Endothelial cell of umbilical vein (primary cell): ENCODE data around the gene VBP1. TPM values are rescaled to one million over a fixed set of nuclear protein-coding genes. Genes with fewer than 3 reads are reported as not detected.

Source experiments
- Bru-seq: library from RNA; stranded (reverse); fragments of 400-500 nt; gene quantifications from one replicate; lab custom pipeline; 2021; lab: Mats Ljungman, UMichigan
- BruChase-seq, 2 experiments: library from RNA; stranded (reverse); fragments of 400-500 nt; gene quantifications; one replicate each; lab custom pipeline; 2021; lab: Mats Ljungman, UMichigan
- BruUV-seq: library from RNA; stranded (reverse); fragments of 400-500 nt; replicated peaks from 2 replicates; lab custom pipeline; 2021; lab: Mats Ljungman, UMichigan
- CTCF ChIA-PET: fragments of 300-600, 350-600 bp; sonication (Branson Sonifier 250); formaldehyde crosslinking; loops from one replicate; lab custom pipeline; 2021; ENCODE audit warnings: antibody characterized with exemption, inconsistent platforms; lab: Charles Lee
- POLR2A ChIA-PET: fragments of 300-600, 350-600 bp; sonication (Branson Sonifier 250); formaldehyde crosslinking; loops from one replicate; lab custom pipeline; 2021; ENCODE audit warnings: antibody characterized with exemption, inconsistent platforms; lab: Charles Lee
- DNase-seq: peaks from one replicate; pipeline ENCODE4 v3.0.0-alpha.2; 2011; ENCODE audit warnings: low read depth, low spot score
- FAIRE-seq: peaks from 2 replicates; lab custom pipeline; 2011; peaks lifted over from hg19 to GRCh38; lab: Jason Lieb, UNC
- H2AFZ ChIP-seq: 2 replicates; pipeline ENCODE4 v1.6.0; 2012; ENCODE audit warnings: low read depth, low read length, control low read depth, inconsistent platforms
- H3K27ac ChIP-seq: 2 replicates; pipeline ENCODE4 v1.5.1; 2011; ENCODE audit warnings: low read depth, mild to moderate bottlenecking, control low read depth, low read length, moderate library complexity; ENCODE audit not compliant: insufficient read depth
- H3K27me3 ChIP-seq, 2 experiments: 2 replicates each; pipeline versions ENCODE4 v1.6.0 to v1.6.1; 2011; ENCODE audit warnings: low read length in 2 of 2, mixed read lengths in 1 of 2; ENCODE audit not compliant: control insufficient read depth in 2 of 2, insufficient read depth in 2 of 2
- H3K36me3 ChIP-seq, 2 experiments: 2 replicates in 1 of 2; 3 replicates in 1 of 2; pipeline ENCODE4 v1.5.1; 2011; ENCODE audit warnings: low read length in 2 of 2, mild to moderate bottlenecking in 1 of 2, moderate library complexity in 1 of 2; ENCODE audit not compliant: control insufficient read depth in 2 of 2, insufficient read depth in 2 of 2; ENCODE audit errors: extremely low read depth in 1 of 2
- H3K4me1 ChIP-seq: 3 replicates; pipeline ENCODE4 v1.5.1; 2011; ENCODE audit warnings: mild to moderate bottlenecking, low read length; ENCODE audit not compliant: control insufficient read depth, insufficient read depth; ENCODE audit errors: extremely low read depth
- H3K4me2 ChIP-seq: 2 replicates; pipeline ENCODE4 v1.6.1; 2011; ENCODE audit warnings: low read length, control low read depth, mixed read lengths; ENCODE audit not compliant: insufficient read depth
- H3K4me3 ChIP-seq, 3 experiments: fragments of 200-600 bp in 1 of 3; sonication (generic), shearing (Covaris generic) in 1 of 3; replicated peaks in 1 of 3; 2 replicates each; pipeline ENCODE4 v1.5.1; 2011 to 2016; ENCODE audit warnings: control low read depth in 3 of 3, low read length in 3 of 3, mild to moderate bottlenecking in 2 of 3, inconsistent platforms in 1 of 3, low read depth in 1 of 3, moderate library complexity in 1 of 3; ENCODE audit not compliant: insufficient read depth in 1 of 3
- H3K79me2 ChIP-seq: 2 replicates; pipeline ENCODE4 v1.6.0; 2012; ENCODE audit warnings: low read length, inconsistent platforms; ENCODE audit not compliant: control insufficient read depth, insufficient read depth
- H3K9ac ChIP-seq: replicated peaks from 2 replicates; pipeline ENCODE3; 2011; ENCODE audit warnings: low read length, control low read depth; ENCODE audit not compliant: insufficient read depth; ENCODE audit errors: extremely low read depth
- H3K9me1 ChIP-seq: replicated peaks from 3 replicates; pipeline ENCODE4 v1.6.0; 2011; ENCODE audit warnings: mild to moderate bottlenecking, low read length; ENCODE audit not compliant: control insufficient read depth, insufficient read depth; ENCODE audit errors: extremely low read depth
- H3K9me3 ChIP-seq: replicated peaks from 2 replicates; pipeline ENCODE4 v1.5.1; 2012; ENCODE audit warnings: low read length, inconsistent platforms; ENCODE audit not compliant: control insufficient read depth, insufficient read depth
- H4K20me1 ChIP-seq: replicated peaks from 2 replicates; pipeline ENCODE3; 2011; ENCODE audit warnings: mild to moderate bottlenecking, low read length; ENCODE audit not compliant: control insufficient read depth, insufficient read depth; ENCODE audit errors: extremely low read depth
- FOS ChIP-seq: IDR thresholded peaks from 2 replicates; pipeline ENCODE4 v1.6.1; 2011; ENCODE audit warnings: mild to moderate bottlenecking, low read length, moderate library complexity, borderline replicate concordance; ENCODE audit not compliant: insufficient read depth
- POLR2A ChIP-seq: IDR thresholded peaks from 2 replicates; pipeline ENCODE4 v1.6.1; 2012; ENCODE audit warnings: low read depth, mild to moderate bottlenecking, control low read depth, low read length
- POLR2AphosphoS5 ChIP-seq: IDR thresholded peaks from 2 replicates; pipeline ENCODE4 v1.6.1; 2012; ENCODE audit warnings: low read depth, mild to moderate bottlenecking, control low read depth, low read length, moderate library complexity; ENCODE audit not compliant: insufficient read depth
- dilution Hi-C: fragments of 300-500 bp; cut with MboI; formaldehyde crosslinking; loops from one replicate; pipeline ENCODE4 v1.15.0; 2019; ENCODE audit warnings: low sequenced_read_pairs; ENCODE audit not compliant: extremely low pct_ligation_motif_present
- intact Hi-C: fragments of 100-400 bp; cut with micrococcal nuclease; formaldehyde crosslinking; loops from one replicate; pipeline ENCODE4 v1.10.0; 2022
- long read RNA-seq: library from polyadenylated mRNA; stranded (forward); transcript quantifications from one replicate; pipeline ENCODE4 v2.0.0, GENCODE V29; 2021
- polyA minus RNA-seq, 3 experiments: library from RNA; depleted of rRNA, polyadenylated mRNA; stranded (reverse); fragments of >200 nt; gene quantifications; 1 replicate in 1 of 3; 2 replicates in 2 of 3; pipeline ENCODE4 v1.2.3, GENCODE V29; 2011
- polyA plus RNA-seq, 4 experiments: library from polyadenylated mRNA; depleted of rRNA in 3 of 4; stranded (reverse) in 3 of 4; unstranded in 1 of 4; fragments of >200 nt; gene quantifications; 2 replicates each; pipeline versions ENCODE4 v1.2.1 to v1.2.3, GENCODE V29; 2011 to 2012; ENCODE audit warnings: missing spikeins in 1 of 4
- total RNA-seq: library from RNA; stranded (reverse); gene quantifications from 2 replicates; pipeline ENCODE4 v1.2.3, GENCODE V29; 2021
- TF ChIP-seq, protein P1 (sequence below), 2 donors: IDR thresholded peaks; 1 replicate in 1 of 2; 2 replicates in 1 of 2; pipeline ENCODE4 v1.5.1; 2011; ENCODE audit warnings: low read length in 2 of 2, mild to moderate bottlenecking in 2 of 2, moderate library complexity in 2 of 2, control low read depth in 1 of 2, inconsistent platforms in 1 of 2, low read depth in 1 of 2; ENCODE audit not compliant: insufficient read depth in 1 of 2; ENCODE audit errors: extremely low read depth in 1 of 2

The VBP1 gene, protein sequence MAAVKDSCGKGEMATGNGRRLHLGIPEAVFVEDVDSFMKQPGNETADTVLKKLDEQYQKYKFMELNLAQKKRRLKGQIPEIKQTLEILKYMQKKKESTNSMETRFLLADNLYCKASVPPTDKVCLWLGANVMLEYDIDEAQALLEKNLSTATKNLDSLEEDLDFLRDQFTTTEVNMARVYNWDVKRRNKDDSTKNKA
- total RNA-seq (45.8 and 51.5 TPM in 2 replicates), polyA plus RNA-seq (10.0 and 17.3 TPM in 2 replicates), polyA minus RNA-seq (8.8 and 10.1 TPM in 2 replicates), Bru-seq, nascent RNA (percentile 70 among the genes with signal in this experiment), BruChase-seq, experiment 1, labeled RNA remaining after a 6-hour chase (percentile 80 among the genes with signal in this experiment), BruChase-seq, experiment 2, labeled RNA remaining after a 2-hour chase (percentile 62 among the genes with signal in this experiment)
- polyA plus RNA-seq (2011; cell fraction: cytosol; rRNA removed), result 29.0 and 29.4 TPM in 2 replicates
- 12.1 and 18.0 TPM in 2 replicates for polyA plus RNA-seq (2011; cell fraction: nucleus; rRNA removed)
- 49.7 and 69.8 TPM in 2 replicates for polyA plus RNA-seq (2012)
- 21.4 TPM for polyA minus RNA-seq (2011; cell fraction: cytosol; rRNA and poly(A)+ RNA removed)
- polyA minus RNA-seq (2011; cell fraction: nucleus; rRNA and poly(A)+ RNA removed), result 4.5 and 7.5 TPM in 2 replicates
- long read RNA-seq, transcript VBP1-201 (6 exons, 1,686 nt), result major isoform, 224 of 241 reads
- long read RNA-seq, partial matches to known transcripts, result 5 of 241 reads
- long read RNA-seq, other reads (novel, unspliced or antisense), result 11 of 241 reads

DNA sequence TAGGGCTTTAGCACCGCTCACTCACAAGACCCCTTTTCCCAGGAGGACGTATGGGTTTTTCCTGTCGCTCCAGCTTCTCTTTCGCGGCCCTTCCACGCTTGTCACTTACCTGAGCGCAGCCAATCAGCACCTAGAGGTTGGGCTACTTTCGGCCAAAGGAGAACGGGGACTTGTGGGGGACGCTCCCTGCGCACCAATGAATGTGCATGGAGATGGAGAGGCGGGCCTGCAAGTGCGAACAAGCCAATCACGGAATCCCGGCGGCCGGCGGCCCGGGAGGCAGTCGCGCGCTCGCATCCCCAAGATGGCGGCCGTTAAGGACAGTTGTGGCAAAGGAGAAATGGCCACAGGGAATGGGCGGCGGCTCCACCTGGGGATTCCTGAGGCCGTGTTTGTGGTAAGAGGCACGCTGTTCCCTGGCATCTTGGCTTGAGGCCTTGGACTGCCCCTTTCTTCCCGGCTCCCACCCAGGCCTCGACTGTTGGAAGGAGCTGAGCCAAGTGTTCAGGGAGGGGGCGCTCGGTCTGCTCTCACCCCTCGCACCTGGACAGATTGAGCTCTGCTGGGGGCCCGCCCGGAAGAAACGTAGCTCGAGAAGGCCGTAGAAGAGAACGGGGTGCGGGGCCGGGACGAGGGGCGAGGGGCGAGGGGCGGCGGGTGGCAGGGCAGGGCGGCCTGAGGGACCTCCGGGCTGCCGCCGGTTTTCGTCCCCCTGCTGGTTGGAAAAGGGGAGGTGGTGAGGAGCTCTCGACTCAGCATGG is at the start of gene VBP1:
Gene VBP1 (plus strand): TSS at position 282 of the 761 bp plus-strand sequence. CDS start 23 bp downstream, at position 305.
- DNase-seq, result peak; percentile 95
- Histone ChIP-seq H3K36me3 (no peaks in the 10 kb centered on the region), H3K79me2 (peaks cover 32% of the 10 kb centered on the region), H4K20me1 (no peaks in the 10 kb centered on the region), H2AFZ (peak within 1 kb of the TSS; percentile 97), H3K9me1 (no peaks in the 10 kb centered on the region), H3K4me3 (peak within 1 kb of the TSS; percentile 79 to 97 (median 91)), H3K9ac (peak within 1 kb of the TSS; percentile 95), H3K27me3 (no peaks in the 10 kb centered on the region), H3K4me1 (peaks cover 14% of the 10 kb centered on the region), H3K4me2 (peak within 1 kb of the TSS; percentile 86), H3K27ac (peak within 1 kb of the TSS; percentile 85), H3K9me3 (no peaks in the 10 kb centered on the region)
- FAIRE-seq, result peak; percentile 98
- no TSS peak for BruUV-seq
- ChIA-PET CTCF (interaction anchor here (0.6 to 2.9 kb wide), 17 partner anchors 9 to 299 kb away, joined by 3 to 25 read pairs (median 5); partner anchors contain the start of gene FUNDC2), POLR2A (interaction anchor here (1.3 kb wide), 1 partner anchor 17 kb away, joined by 3 read pairs; no protein-coding TSS in a partner anchor)
- TF ChIP-seq FOS (no peak), POLR2AphosphoS5 (peak; percentile 38), POLR2A (peak; percentile 51)
- TF ChIP-seq, protein P1, sequence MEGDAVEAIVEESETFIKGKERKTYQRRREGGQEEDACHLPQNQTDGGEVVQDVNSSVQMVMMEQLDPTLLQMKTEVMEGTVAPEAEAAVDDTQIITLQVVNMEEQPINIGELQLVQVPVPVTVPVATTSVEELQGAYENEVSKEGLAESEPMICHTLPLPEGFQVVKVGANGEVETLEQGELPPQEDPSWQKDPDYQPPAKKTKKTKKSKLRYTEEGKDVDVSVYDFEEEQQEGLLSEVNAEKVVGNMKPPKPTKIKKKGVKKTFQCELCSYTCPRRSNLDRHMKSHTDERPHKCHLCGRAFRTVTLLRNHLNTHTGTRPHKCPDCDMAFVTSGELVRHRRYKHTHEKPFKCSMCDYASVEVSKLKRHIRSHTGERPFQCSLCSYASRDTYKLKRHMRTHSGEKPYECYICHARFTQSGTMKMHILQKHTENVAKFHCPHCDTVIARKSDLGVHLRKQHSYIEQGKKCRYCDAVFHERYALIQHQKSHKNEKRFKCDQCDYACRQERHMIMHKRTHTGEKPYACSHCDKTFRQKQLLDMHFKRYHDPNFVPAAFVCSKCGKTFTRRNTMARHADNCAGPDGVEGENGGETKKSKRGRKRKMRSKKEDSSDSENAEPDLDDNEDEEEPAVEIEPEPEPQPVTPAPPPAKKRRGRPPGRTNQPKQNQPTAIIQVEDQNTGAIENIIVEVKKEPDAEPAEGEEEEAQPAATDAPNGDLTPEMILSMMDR (IDR thresholded peaks at IDR 0.05; ENCODE audit: extremely low read depth in 1 of 2, insufficient read depth in 1 of 2, low read depth in 1 of 2, low read length in 2 of 2), result peak; percentile 21 to 46
- dilution Hi-C loops (no loop called here), intact Hi-C loops (loop anchor here (2.0 to 10.0 kb wide), 4 partner anchors 122 to 604 kb away; partner anchors contain the start of gene FUNDC2)
